ENCODE measurements around the gene KLHL22. TPM values are rescaled to one million over a fixed set of nuclear protein-coding genes. Genes with fewer than 3 reads are reported as not detected.
"Not testable (repeated sequence)": the region's sequence is repeated elsewhere in the genome, so short reads cannot be mapped to it uniquely, and the experiment has no call there.

The KLHL22 gene
- total and polyA plus RNA-seq, 2 donors (not counting 1 experiment from before 2014, with no cell fraction given): 17.4 to 35.3 TPM

DNA sequence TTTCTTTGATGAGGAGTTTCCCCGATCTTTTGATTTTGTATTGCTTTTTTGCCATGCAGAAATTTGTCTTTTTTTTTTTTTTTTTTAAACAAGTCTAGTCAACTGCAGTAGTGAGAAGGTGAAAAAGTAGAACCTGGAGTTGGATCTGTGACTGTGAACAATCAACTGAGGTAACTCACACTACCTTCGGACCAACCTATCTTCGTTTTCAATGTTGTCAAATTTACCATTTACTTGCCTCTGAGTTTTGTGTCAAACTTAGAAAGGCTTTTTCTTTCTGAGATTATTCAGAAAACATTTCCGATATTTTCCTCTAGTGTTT lies 20.5 kb downstream of the KLHL22 start:
- TF ChIP-seq EZH2 (IDR thresholded peaks at IDR 0.05; ENCODE audit: low read length, missing control alignments): no peak
- TF ChIP-seq, protein P1, sequence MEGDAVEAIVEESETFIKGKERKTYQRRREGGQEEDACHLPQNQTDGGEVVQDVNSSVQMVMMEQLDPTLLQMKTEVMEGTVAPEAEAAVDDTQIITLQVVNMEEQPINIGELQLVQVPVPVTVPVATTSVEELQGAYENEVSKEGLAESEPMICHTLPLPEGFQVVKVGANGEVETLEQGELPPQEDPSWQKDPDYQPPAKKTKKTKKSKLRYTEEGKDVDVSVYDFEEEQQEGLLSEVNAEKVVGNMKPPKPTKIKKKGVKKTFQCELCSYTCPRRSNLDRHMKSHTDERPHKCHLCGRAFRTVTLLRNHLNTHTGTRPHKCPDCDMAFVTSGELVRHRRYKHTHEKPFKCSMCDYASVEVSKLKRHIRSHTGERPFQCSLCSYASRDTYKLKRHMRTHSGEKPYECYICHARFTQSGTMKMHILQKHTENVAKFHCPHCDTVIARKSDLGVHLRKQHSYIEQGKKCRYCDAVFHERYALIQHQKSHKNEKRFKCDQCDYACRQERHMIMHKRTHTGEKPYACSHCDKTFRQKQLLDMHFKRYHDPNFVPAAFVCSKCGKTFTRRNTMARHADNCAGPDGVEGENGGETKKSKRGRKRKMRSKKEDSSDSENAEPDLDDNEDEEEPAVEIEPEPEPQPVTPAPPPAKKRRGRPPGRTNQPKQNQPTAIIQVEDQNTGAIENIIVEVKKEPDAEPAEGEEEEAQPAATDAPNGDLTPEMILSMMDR (conservative IDR thresholded peaks at IDR 0.05 in 1 of 2, IDR thresholded peaks at IDR 0.05 in 1 of 2; ENCODE audit: low read depth in 1 of 2, low read length in 2 of 2): no peak
- H3K79me2 ChIP-seq (ENCODE audit: control insufficient read depth, insufficient read depth, low read length): no peaks in the 10 kb centered on the region
- no peak for DNase-seq (ENCODE audit: low read depth in 2 of 2)
- peaks cover 6% of the 10 kb centered on the region for H3K36me3 ChIP-seq (ENCODE audit: control insufficient read depth, insufficient read depth, low read length)
- no peak overlapping the region for H3K4me3 ChIP-seq (replicated peaks in 1 of 4; ENCODE audit: control extremely low read depth in 1 of 4, insufficient read depth in 1 of 4, low read depth in 3 of 4, low read length in 4 of 4)
- H4K20me1 ChIP-seq (ENCODE audit: control insufficient read depth, extremely low read depth, insufficient read depth, low read length): no peaks in the 10 kb centered on the region
- H2AFZ ChIP-seq (ENCODE audit: low read length): no peak overlapping the region
- H3K9me3 ChIP-seq (ENCODE audit: control insufficient read depth, insufficient read depth, low read depth, low read length): no peaks in the 10 kb centered on the region
- no peaks in the 10 kb centered on the region for H3K27me3 ChIP-seq (ENCODE audit: control insufficient read depth, insufficient read depth, low read length)
- H3K27ac ChIP-seq (ENCODE audit: insufficient read depth, low read length): no peak overlapping the region
- H3K4me1 ChIP-seq (ENCODE audit: control insufficient read depth, extremely low read depth, insufficient read depth, low read length): no peaks in the 10 kb centered on the region
- H3K9ac ChIP-seq (ENCODE audit: insufficient read depth, low read length): no peak overlapping the region
- H3K4me2 ChIP-seq (ENCODE audit: extremely low read depth, insufficient read depth, low read length): no peak overlapping the region

DNA sequence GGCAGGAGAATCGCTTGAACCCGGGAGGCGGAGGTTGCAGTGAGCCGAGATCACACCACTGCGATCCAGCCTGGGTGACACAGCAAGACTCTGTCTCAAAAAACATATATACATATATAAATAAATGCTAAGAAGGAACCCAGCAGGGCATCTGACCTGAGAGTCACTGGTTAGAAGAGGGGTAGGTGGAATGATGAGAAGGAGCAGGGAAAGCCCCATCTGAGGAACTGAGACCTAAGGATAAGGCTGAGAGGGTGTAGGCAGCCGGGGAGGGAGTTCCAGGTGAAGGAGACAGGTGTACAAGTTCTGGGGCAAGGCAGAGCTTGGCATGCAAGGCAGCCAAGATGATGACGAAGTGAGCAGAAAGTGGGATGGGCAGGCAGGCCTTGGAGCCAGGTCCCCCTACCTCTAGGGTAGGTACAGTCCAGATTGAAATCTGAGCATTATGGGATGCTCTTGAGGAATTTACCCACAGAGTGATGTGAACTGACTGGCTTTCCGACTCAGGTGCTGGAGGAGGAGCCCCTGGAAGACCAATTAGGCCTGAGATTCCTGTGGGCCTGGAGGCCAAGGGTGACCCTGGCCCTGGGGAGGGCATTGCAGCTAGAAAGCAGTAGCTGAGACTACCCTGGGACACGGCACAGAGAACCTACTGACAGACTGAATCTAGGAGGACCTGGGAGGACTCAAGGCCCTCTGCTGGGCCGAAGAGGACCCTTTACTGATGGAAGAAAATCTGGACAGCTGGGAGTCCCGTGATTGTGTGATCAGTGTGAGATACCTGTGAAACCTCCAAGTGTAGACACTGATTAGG lies 22.8 kb downstream of the KLHL22 start:
- Histone ChIP-seq H3K4me2 (ENCODE audit: extremely low read depth, insufficient read depth, low read length) (no peak overlapping the region), H3K27ac (ENCODE audit: insufficient read depth, low read length) (no peak overlapping the region), H3K79me2 (ENCODE audit: control insufficient read depth, insufficient read depth, low read length) (no peaks in the 10 kb centered on the region), H3K9me3 (ENCODE audit: control insufficient read depth, insufficient read depth, low read depth, low read length) (no peaks in the 10 kb centered on the region), H3K4me3 (replicated peaks in 1 of 4; ENCODE audit: control extremely low read depth in 1 of 4, insufficient read depth in 1 of 4, low read depth in 3 of 4, low read length in 4 of 4) (no peak overlapping the region), H2AFZ (ENCODE audit: low read length) (no peak overlapping the region), H3K4me1 (ENCODE audit: control insufficient read depth, extremely low read depth, insufficient read depth, low read length) (no peaks in the 10 kb centered on the region), H3K27me3 (ENCODE audit: control insufficient read depth, insufficient read depth, low read length) (no peaks in the 10 kb centered on the region), H4K20me1 (ENCODE audit: control insufficient read depth, extremely low read depth, insufficient read depth, low read length) (no peaks in the 10 kb centered on the region), H3K9ac (ENCODE audit: insufficient read depth, low read length) (no peak overlapping the region), H3K36me3 (ENCODE audit: control insufficient read depth, insufficient read depth, low read length) (peaks cover 6% of the 10 kb centered on the region)
- no peak for TF ChIP-seq EZH2 (IDR thresholded peaks at IDR 0.05; ENCODE audit: low read length, missing control alignments)
- TF ChIP-seq, protein P1 (conservative IDR thresholded peaks at IDR 0.05 in 1 of 2, IDR thresholded peaks at IDR 0.05 in 1 of 2; ENCODE audit: low read depth in 1 of 2, low read length in 2 of 2): no peak
- DNase-seq (ENCODE audit: low read depth in 2 of 2): no peak

DNA sequence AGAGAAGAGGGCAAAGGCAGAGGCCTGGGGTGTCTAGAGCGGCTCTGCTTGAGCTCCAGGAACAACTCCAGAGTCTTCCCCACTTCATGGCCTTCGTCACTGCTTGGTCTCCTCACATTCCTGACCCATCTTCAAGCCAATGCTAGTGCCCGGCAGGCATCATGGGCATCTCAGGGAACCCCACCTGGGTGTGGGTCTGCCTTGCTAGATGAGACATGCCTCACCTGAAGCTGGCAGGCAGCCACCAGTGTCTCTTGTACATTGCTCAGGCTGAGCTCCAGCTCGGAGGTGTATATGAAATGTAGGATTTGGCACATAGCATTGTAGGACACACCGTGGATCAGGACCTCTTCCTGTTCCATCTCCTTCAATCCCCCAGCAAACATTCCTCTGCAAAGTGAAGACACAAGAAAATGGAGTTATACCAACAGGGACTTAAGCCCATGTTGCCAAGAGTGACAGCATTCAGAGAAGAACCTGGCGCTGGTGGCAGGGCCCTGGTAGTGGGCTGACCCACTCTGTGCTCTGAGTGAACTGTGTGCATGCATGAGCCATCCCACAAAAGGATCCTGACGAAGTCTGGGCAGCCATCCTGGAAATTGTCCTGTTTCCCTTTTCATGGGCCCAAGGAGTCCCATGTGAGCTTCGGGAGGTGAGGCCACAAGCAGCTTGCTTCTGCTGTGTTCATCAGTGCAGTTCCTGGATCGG lies 24.3 kb downstream of the KLHL22 start:
- Histone ChIP-seq H3K9me3 (ENCODE audit: control insufficient read depth, insufficient read depth, low read depth, low read length) (no peaks in the 10 kb centered on the region), H2AFZ (ENCODE audit: low read length) (no peak overlapping the region), H3K4me1 (ENCODE audit: control insufficient read depth, extremely low read depth, insufficient read depth, low read length) (no peaks in the 10 kb centered on the region), H3K36me3 (ENCODE audit: control insufficient read depth, insufficient read depth, low read length) (peaks cover 8% of the 10 kb centered on the region), H3K27me3 (ENCODE audit: control insufficient read depth, insufficient read depth, low read length) (no peaks in the 10 kb centered on the region), H4K20me1 (ENCODE audit: control insufficient read depth, extremely low read depth, insufficient read depth, low read length) (no peaks in the 10 kb centered on the region), H3K9ac (ENCODE audit: insufficient read depth, low read length) (no peak overlapping the region), H3K4me3 (replicated peaks in 1 of 4; ENCODE audit: control extremely low read depth in 1 of 4, insufficient read depth in 1 of 4, low read depth in 3 of 4, low read length in 4 of 4) (no peak overlapping the region), H3K79me2 (ENCODE audit: control insufficient read depth, insufficient read depth, low read length) (no peaks in the 10 kb centered on the region), H3K27ac (ENCODE audit: insufficient read depth, low read length) (no peak overlapping the region), H3K4me2 (ENCODE audit: extremely low read depth, insufficient read depth, low read length) (no peak overlapping the region)
- DNase-seq (ENCODE audit: low read depth in 2 of 2): no peak
- TF ChIP-seq EZH2 (IDR thresholded peaks at IDR 0.05; ENCODE audit: low read length, missing control alignments): no peak
- TF ChIP-seq, protein P1 (conservative IDR thresholded peaks at IDR 0.05 in 1 of 2, IDR thresholded peaks at IDR 0.05 in 1 of 2; ENCODE audit: low read depth in 1 of 2, low read length in 2 of 2): no peak

DNA sequence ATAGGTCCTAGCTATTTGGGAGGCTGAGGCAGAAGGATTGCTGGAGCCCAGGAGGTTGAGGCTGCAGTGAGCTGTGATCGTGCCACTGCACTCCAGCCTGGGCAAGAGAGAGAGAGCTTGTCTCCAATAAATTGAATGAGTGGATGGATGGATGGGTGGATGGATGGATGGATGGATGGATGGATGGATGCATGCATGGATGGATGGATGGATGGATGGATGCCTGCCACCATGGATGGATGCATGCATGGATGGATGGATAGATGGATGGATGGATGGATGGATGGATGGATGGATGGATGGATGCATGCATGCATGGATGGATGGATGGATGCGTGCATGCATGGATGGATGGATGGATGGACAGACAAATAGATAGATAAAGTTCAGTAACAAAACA lies 25.1 kb downstream of the KLHL22 start:
- not testable (repeated sequence) for H3K79me2 ChIP-seq (ENCODE audit: control insufficient read depth, insufficient read depth, low read length); H3K9ac ChIP-seq (ENCODE audit: insufficient read depth, low read length); H4K20me1 ChIP-seq (ENCODE audit: control insufficient read depth, extremely low read depth, insufficient read depth, low read length); H3K4me2 ChIP-seq (ENCODE audit: extremely low read depth, insufficient read depth, low read length); H3K27ac ChIP-seq (ENCODE audit: insufficient read depth, low read length); H3K27me3 ChIP-seq (ENCODE audit: control insufficient read depth, insufficient read depth, low read length); H3K36me3 ChIP-seq (ENCODE audit: control insufficient read depth, insufficient read depth, low read length); DNase-seq (ENCODE audit: low read depth in 2 of 2); H3K4me1 ChIP-seq (ENCODE audit: control insufficient read depth, extremely low read depth, insufficient read depth, low read length); H3K9me3 ChIP-seq (ENCODE audit: control insufficient read depth, insufficient read depth, low read depth, low read length); H2AFZ ChIP-seq (ENCODE audit: low read length); H3K4me3 ChIP-seq (replicated peaks in 1 of 4; ENCODE audit: control extremely low read depth in 1 of 4, insufficient read depth in 1 of 4, low read depth in 3 of 4, low read length in 4 of 4)
